Breast epithelium (tissue), 4 donors: ENCODE measurements around the gene EIF3A. TPM values are rescaled to one million over a fixed set of nuclear protein-coding genes. Genes with fewer than 3 reads are reported as not detected.

Experiments used
- DNase-seq, 2 donors: peaks; one replicate each; pipeline ENCODE4 v3.0.0-alpha.2; 2019; ENCODE audit warnings: low spot score in 2 of 2
- H3K27ac ChIP-seq, 2 donors: fragments of 200-600 bp; sonication (generic) in 1 of 2; one replicate each; pipeline ENCODE4 v1.5.1; 2016 to 2019; ENCODE audit warnings: mild to moderate bottlenecking in 1 of 2
- H3K27me3 ChIP-seq, 2 donors: fragments of 200-600 bp; sonication (generic) in 1 of 2; one replicate each; pipeline versions ENCODE4 v1.5.1 to v1.6.0; 2017 to 2019; ENCODE audit warnings: control low read depth in 1 of 2, mild to moderate bottlenecking in 1 of 2
- H3K36me3 ChIP-seq: fragments of 200-600 bp; one replicate; pipeline ENCODE4 v1.5.1; 2019
- H3K4me1 ChIP-seq, 2 donors: fragments of 200-600 bp; sonication (generic); one replicate each; pipeline ENCODE4 v1.5.1; 2016 to 2019; ENCODE audit warnings: control low read depth in 1 of 2
- H3K4me3 ChIP-seq, 3 donors: fragments of 200-600 bp; sonication (generic); 1 replicate in 2 of 3; 2 replicates in 1 of 3; pipeline ENCODE4 v1.5.1; 2016 to 2019; ENCODE audit warnings: mild to moderate bottlenecking in 3 of 3, moderate library complexity in 2 of 3
- H3K9me3 ChIP-seq, 2 donors: fragments of 200-600 bp; sonication (generic) in 1 of 2; one replicate each; pipeline ENCODE4 v1.5.1; 2016 to 2019; ENCODE audit warnings: control low read depth in 1 of 2
- POLR2A ChIP-seq: fragments of 450-650 bp; IDR thresholded peaks from one replicate; pipeline ENCODE4 v1.6.1; 2016; ENCODE audit warnings: antibody characterized with exemption, mild to moderate bottlenecking, moderate library complexity
- POLR2AphosphoS5 ChIP-seq, 3 donors: sonication (generic); formaldehyde crosslinking; IDR thresholded peaks; one replicate each; pipeline ENCODE4 v1.6.1; 2017; ENCODE audit warnings: antibody characterized with exemption in 3 of 3
- intact Hi-C: fragments of 100-400 bp; cut with DNase I; formaldehyde crosslinking; loops from one replicate; pipeline ENCODE4 v1.15.1; 2023; ENCODE audit warnings: low total_unique reads
- total RNA-seq, 3 donors: library from RNA; depleted of rRNA; stranded (reverse); fragments of >200 nt; gene quantifications; one replicate each; pipeline ENCODE4 v1.1.0, GENCODE V29; 2016
- TF ChIP-seq, protein P1 (sequence below), 3 donors: fragments of 450-650 bp; IDR thresholded peaks; one replicate each; pipeline ENCODE4 v1.5.1; 2016 to 2017; ENCODE audit warnings: antibody characterized with exemption in 3 of 3, mild to moderate bottlenecking in 3 of 3, moderate library complexity in 3 of 3

The EIF3A gene
- total RNA-seq, 3 donors from 2014 or later: 117 to 166 (median 124) TPM

DNA sequence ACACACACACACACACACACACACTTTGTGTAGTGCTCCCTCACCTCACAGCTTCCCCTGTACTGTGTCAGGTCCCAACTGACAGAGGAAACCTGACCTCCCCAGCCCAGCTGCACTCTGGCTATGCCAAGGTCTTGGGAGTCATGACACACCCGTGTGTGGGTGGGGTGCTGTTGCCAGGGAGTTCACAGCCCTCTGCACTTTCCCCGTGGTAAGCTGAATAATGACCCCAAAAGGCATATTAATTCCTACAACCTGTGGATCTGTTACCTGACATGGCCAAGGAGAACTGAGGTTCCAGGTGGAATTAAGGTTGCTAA, 60.0 kb downstream of the EIF3A start:
- H3K4me3 ChIP-seq: no peak overlapping the region
- no peaks in the 10 kb centered on the region for H3K9me3 ChIP-seq
- H3K27ac ChIP-seq: no peak overlapping the region
- no peaks in the 10 kb centered on the region for H3K27me3 ChIP-seq
- peaks cover 4 to 12% of the 10 kb centered on the region in 2 donors for H3K4me1 ChIP-seq
- TF ChIP-seq, protein P1, sequence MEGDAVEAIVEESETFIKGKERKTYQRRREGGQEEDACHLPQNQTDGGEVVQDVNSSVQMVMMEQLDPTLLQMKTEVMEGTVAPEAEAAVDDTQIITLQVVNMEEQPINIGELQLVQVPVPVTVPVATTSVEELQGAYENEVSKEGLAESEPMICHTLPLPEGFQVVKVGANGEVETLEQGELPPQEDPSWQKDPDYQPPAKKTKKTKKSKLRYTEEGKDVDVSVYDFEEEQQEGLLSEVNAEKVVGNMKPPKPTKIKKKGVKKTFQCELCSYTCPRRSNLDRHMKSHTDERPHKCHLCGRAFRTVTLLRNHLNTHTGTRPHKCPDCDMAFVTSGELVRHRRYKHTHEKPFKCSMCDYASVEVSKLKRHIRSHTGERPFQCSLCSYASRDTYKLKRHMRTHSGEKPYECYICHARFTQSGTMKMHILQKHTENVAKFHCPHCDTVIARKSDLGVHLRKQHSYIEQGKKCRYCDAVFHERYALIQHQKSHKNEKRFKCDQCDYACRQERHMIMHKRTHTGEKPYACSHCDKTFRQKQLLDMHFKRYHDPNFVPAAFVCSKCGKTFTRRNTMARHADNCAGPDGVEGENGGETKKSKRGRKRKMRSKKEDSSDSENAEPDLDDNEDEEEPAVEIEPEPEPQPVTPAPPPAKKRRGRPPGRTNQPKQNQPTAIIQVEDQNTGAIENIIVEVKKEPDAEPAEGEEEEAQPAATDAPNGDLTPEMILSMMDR (IDR thresholded peaks at IDR 0.05): no peak
- no peak for TF ChIP-seq POLR2A
- TF ChIP-seq POLR2AphosphoS5 (IDR thresholded peaks at IDR 0.05): no peak
- no peaks in the 10 kb centered on the region for H3K36me3 ChIP-seq
- no peak for DNase-seq
- intact Hi-C loops: no loop called here

DNA sequence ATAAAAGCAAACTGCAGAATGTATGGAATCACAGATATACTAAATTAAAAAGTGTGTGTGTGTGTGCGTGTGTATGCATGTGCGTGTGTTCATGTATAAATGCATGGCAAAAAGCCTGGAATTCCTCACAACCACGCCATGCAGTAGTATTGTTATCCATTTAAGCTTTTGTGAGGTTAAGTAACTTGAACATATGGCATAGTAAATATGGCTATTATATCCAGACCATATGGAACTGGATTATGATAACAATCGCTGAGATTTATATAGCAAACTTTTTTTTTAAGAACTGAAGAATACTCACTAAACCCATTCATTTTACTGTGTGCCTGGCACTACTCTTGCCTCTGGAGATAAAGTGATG, 73.4 kb downstream of the EIF3A start:
- Histone ChIP-seq H3K4me1 (no peaks in the 10 kb centered on the region), H3K36me3 (no peaks in the 10 kb centered on the region), H3K9me3 (no peaks in the 10 kb centered on the region), H3K27ac (no peak overlapping the region), H3K27me3 (no peaks in the 10 kb centered on the region), H3K4me3 (no peak overlapping the region)
- no peak for DNase-seq
- TF ChIP-seq POLR2AphosphoS5 (IDR thresholded peaks at IDR 0.05): no peak
- TF ChIP-seq, protein P1 (IDR thresholded peaks at IDR 0.05): no peak
- intact Hi-C loops: no loop called here

DNA sequence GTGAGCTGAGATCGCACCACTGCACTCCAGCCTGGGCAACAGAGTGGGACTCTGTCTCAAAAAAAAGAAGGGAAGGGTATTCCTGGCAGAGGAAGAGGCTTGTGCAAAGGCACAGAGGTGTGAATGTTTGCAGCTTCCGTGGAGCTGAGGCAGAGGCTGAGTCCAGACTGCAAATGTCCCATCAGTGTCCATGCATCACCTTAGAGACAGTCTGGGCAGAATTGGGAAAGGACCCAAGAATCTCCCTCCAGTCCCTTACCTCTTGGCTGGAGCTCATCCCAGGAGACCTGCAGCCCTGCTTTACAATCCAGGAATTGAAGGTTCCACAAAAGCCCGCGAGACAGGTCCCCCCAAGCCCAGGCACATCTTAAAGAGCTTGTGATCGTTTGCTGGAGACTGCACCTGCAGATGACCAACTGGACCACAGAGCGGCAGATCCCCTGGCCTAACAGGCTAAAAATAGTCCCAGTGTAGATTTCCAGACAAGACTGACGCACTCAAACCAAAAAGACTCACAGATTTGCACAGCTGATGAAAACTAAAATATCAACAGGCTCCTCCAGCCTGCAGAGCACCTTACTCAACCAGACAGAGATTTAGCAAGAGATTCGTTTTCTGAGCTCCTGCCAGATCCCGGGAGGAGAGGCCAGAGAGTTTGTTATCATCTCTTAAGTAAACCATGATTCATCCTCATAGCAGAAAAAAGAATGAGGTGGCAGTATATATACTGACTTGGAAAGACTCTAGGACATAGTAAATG, 74.0 kb downstream of the EIF3A start:
- Histone ChIP-seq H3K27ac (peak overlapping the region in 1 of 2 donors; percentile 43), H3K4me1 (no peaks in the 10 kb centered on the region), H3K36me3 (no peaks in the 10 kb centered on the region), H3K27me3 (no peaks in the 10 kb centered on the region), H3K4me3 (no peak overlapping the region), H3K9me3 (no peaks in the 10 kb centered on the region)
- intact Hi-C loops: no loop called here
- DNase-seq: peak; percentile 72 to 76
- no peak for TF ChIP-seq POLR2A
- TF ChIP-seq, protein P1 (IDR thresholded peaks at IDR 0.05): no peak
- peak in 1 of 3 donors; percentile 9 for TF ChIP-seq POLR2AphosphoS5 (IDR thresholded peaks at IDR 0.05)

DNA sequence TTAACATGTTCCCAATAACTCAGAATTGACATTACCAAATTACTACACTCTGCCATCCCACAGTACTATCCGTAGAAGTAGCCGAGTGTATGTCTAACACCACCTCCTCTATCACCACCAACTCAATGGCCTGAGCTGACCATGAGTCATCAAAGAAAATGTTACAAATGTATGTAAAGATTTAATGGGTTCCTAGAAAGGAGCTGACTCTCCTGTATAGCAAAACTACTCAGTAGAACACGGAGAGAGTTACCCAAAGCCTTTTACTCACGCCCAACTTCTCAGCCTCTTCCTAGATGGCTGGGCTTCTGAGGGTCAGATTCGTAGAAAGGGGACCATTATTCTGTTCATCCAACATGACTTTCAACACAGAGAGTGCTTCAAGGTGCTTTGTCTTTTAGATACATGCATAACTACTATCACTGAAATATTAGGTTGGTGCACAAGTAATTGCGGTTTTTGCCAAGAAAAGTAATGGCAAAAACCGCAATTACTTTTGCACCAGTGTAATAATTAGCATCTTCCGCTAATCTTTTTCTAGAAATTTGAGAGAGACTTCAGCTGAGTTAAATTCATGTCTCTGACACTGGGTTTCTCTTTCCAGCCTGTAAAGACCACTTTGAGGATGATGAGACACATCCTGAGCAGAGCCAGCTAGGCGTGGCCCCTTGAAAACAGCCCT, 75.1 kb downstream of the EIF3A start:
- Histone ChIP-seq H3K27me3 (no peaks in the 10 kb centered on the region), H3K27ac (no peak overlapping the region), H3K4me3 (no peak overlapping the region), H3K36me3 (no peaks in the 10 kb centered on the region), H3K4me1 (no peaks in the 10 kb centered on the region), H3K9me3 (no peaks in the 10 kb centered on the region)
- intact Hi-C loops: no loop called here
- DNase-seq: no peak
- TF ChIP-seq POLR2A: no peak
- TF ChIP-seq, protein P1 (IDR thresholded peaks at IDR 0.05): no peak
- TF ChIP-seq POLR2AphosphoS5 (IDR thresholded peaks at IDR 0.05): no peak

DNA sequence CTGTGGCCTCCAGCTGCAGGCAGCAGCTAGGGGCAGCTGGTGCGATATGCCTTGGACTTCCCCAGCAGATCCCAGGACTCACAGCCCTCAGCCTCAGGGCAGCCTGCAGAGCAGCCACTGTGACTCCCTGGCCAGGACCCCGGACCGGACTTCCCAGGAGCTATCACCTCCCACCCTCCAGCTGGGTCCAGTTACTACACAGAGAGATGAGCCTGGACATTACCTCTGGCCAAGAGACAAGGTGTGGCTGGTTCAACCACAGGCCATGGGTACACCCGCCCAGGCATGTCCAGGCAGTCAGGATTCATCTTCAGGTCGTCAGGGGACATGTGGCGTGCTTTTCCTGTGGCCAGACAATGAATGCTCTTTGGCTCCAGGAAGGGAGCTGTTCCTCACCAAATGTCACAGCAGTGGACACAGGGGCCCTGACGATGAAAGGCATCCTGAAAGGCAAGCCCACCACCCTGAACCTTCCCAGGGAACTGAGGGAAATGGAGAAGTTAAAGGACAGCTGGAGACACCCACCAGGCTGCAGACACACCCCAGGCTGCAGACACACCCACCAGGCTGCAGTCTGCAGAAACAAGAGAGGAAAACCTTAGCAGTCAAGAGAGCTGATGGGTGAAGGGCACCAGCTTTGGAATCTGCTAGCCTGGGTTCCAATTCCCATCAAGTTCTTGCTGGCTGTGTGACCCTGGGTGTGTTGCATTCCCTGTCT, 76.9 kb downstream of the EIF3A start:
- Histone ChIP-seq H3K4me1 (no peaks in the 10 kb centered on the region), H3K4me3 (no peak overlapping the region), H3K27ac (no peak overlapping the region), H3K36me3 (no peaks in the 10 kb centered on the region), H3K9me3 (no peaks in the 10 kb centered on the region), H3K27me3 (no peaks in the 10 kb centered on the region)
- intact Hi-C loops: no loop called here
- TF ChIP-seq POLR2A (no peak), POLR2AphosphoS5 (IDR thresholded peaks at IDR 0.05) (no peak)
- TF ChIP-seq, protein P1 (IDR thresholded peaks at IDR 0.05): no peak
- no peak for DNase-seq
